Breast epithelium (tissue), 4 donors: ENCODE measurements around the gene SPN. TPM values are rescaled to one million over a fixed set of nuclear protein-coding genes. Genes with fewer than 3 reads are reported as not detected.
"Not testable (repeated sequence)": the region's sequence is repeated elsewhere in the genome, so short reads cannot be mapped to it uniquely, and the experiment has no call there.

Experiments
- DNase-seq, 2 donors: peaks; one replicate each; pipeline ENCODE4 v3.0.0-alpha.2; 2019; ENCODE audit warnings: low spot score in 2 of 2
- H3K27ac ChIP-seq, 2 donors: fragments of 200-600 bp; sonication (generic) in 1 of 2; one replicate each; pipeline ENCODE4 v1.5.1; 2016 to 2019; ENCODE audit warnings: mild to moderate bottlenecking in 1 of 2
- H3K27me3 ChIP-seq, 2 donors: fragments of 200-600 bp; sonication (generic) in 1 of 2; one replicate each; pipeline versions ENCODE4 v1.5.1 to v1.6.0; 2017 to 2019; ENCODE audit warnings: control low read depth in 1 of 2, mild to moderate bottlenecking in 1 of 2
- H3K36me3 ChIP-seq: fragments of 200-600 bp; one replicate; pipeline ENCODE4 v1.5.1; 2019
- H3K4me1 ChIP-seq, 2 donors: fragments of 200-600 bp; sonication (generic); one replicate each; pipeline ENCODE4 v1.5.1; 2016 to 2019; ENCODE audit warnings: control low read depth in 1 of 2
- H3K4me3 ChIP-seq, 3 donors: fragments of 200-600 bp; sonication (generic); 1 replicate in 2 of 3; 2 replicates in 1 of 3; pipeline ENCODE4 v1.5.1; 2016 to 2019; ENCODE audit warnings: mild to moderate bottlenecking in 3 of 3, moderate library complexity in 2 of 3
- H3K9me3 ChIP-seq, 2 donors: fragments of 200-600 bp; sonication (generic) in 1 of 2; one replicate each; pipeline ENCODE4 v1.5.1; 2016 to 2019; ENCODE audit warnings: control low read depth in 1 of 2
- POLR2A ChIP-seq: fragments of 450-650 bp; IDR thresholded peaks from one replicate; pipeline ENCODE4 v1.6.1; 2016; ENCODE audit warnings: antibody characterized with exemption, mild to moderate bottlenecking, moderate library complexity
- POLR2AphosphoS5 ChIP-seq, 3 donors: sonication (generic); formaldehyde crosslinking; IDR thresholded peaks; one replicate each; pipeline ENCODE4 v1.6.1; 2017; ENCODE audit warnings: antibody characterized with exemption in 3 of 3
- intact Hi-C: fragments of 100-400 bp; cut with DNase I; formaldehyde crosslinking; loops from one replicate; pipeline ENCODE4 v1.15.1; 2023; ENCODE audit warnings: low total_unique reads
- total RNA-seq, 3 donors: library from RNA; depleted of rRNA; stranded (reverse); fragments of >200 nt; gene quantifications; one replicate each; pipeline ENCODE4 v1.1.0, GENCODE V29; 2016
- TF ChIP-seq, protein P1 (sequence below), 3 donors: fragments of 450-650 bp; IDR thresholded peaks; one replicate each; pipeline ENCODE4 v1.5.1; 2016 to 2017; ENCODE audit warnings: antibody characterized with exemption in 3 of 3, mild to moderate bottlenecking in 3 of 3, moderate library complexity in 3 of 3

The SPN gene
- total RNA-seq, 3 donors from 2014 or later = 1.4 to 5.1 (median 2.3) TPM

- intact Hi-C loops, H3K36me3 ChIP-seq, H3K4me1 ChIP-seq, DNase-seq, H3K9me3 ChIP-seq, H3K4me3 ChIP-seq, H3K27me3 ChIP-seq, H3K27ac ChIP-seq: not testable (repeated sequence)
These were observed 33.7 kb upstream of the SPN start for GRCh38 chr16:29629318-29629717.

GRCh38 chr16:29631658-29632057, 31.4 kb upstream of the SPN start:
- H3K27me3 ChIP-seq, H3K27ac ChIP-seq, H3K36me3 ChIP-seq, H3K4me3 ChIP-seq, intact Hi-C loops, H3K9me3 ChIP-seq, H3K4me1 ChIP-seq, DNase-seq: not testable (repeated sequence)

DNA sequence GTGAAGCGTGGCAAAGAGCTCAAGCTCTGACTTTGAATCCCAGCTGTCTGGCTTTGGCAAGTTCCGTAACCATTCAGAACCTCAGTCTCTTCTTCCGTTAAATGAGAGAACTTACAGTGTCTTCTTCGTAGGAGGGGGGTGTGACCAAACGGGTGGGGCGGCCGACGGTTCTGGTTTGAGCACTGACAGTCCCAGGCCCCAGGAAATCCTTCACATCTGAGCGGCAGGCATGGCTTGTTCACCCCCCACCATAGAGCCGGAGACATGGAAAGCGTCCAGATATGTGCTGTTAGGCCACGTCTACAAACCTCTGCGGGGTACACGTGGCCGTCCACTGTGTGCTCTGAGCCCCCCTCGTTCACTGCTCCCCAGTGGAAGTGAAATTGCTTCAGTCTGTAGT, 27.1 kb upstream of the SPN start:
- H3K27me3 ChIP-seq, H3K4me3 ChIP-seq, DNase-seq, H3K4me1 ChIP-seq, intact Hi-C loops, H3K27ac ChIP-seq, H3K9me3 ChIP-seq, H3K36me3 ChIP-seq: not testable (repeated sequence)

DNA sequence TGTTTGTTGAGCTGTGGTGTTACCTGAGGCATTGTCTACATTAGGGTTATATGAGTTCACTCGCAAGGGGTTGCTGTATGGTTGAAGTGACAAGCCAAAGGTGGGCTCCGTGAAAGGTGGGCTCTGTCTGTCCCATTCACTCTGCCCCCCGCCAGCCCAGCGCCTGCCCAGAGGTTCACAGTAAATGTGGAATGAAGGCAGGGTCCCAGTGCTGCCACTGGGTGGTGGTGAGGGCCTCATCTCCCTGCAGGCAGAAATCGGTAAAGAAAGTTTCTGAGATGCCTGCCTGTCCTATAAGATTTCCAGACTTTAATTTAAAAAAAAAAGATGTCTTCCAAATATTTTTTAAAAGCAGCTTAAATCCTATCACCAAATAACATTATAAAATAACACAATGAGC, 26.7 kb upstream of the SPN start:
- DNase-seq, H3K27me3 ChIP-seq, H3K4me1 ChIP-seq, intact Hi-C loops, H3K9me3 ChIP-seq, H3K4me3 ChIP-seq, H3K27ac ChIP-seq, H3K36me3 ChIP-seq: not testable (repeated sequence)

GRCh38 chr16:29638751-29639150, 24.3 kb upstream of the SPN start:
- H3K27me3 ChIP-seq, H3K27ac ChIP-seq, intact Hi-C loops, H3K4me3 ChIP-seq, H3K4me1 ChIP-seq, H3K9me3 ChIP-seq, DNase-seq, H3K36me3 ChIP-seq: not testable (repeated sequence)

DNA sequence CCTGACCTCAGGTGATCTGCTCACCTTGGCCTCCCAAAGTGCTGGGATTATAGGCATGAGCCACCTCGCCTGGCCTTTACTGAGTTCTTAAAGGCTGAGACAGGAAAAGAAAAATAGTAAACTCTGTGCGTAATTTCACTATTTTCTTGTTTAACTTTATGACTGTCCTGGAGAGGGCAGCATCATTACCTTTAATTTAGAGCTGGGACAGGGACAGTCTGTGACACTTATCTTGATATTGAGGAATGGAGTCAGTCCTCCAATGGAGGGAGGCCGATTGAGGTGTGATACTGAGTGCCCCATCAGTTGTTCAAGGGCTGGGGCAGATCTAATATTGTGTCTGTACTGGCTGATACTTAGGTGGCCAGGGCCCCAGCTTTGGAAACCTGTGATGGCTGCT, 21.5 kb upstream of the SPN start:
- H3K4me1 ChIP-seq = no peaks in the 10 kb centered on the region
- H3K9me3 ChIP-seq = no peaks in the 10 kb centered on the region
- no peaks in the 10 kb centered on the region for H3K36me3 ChIP-seq
- TF ChIP-seq, protein P1, sequence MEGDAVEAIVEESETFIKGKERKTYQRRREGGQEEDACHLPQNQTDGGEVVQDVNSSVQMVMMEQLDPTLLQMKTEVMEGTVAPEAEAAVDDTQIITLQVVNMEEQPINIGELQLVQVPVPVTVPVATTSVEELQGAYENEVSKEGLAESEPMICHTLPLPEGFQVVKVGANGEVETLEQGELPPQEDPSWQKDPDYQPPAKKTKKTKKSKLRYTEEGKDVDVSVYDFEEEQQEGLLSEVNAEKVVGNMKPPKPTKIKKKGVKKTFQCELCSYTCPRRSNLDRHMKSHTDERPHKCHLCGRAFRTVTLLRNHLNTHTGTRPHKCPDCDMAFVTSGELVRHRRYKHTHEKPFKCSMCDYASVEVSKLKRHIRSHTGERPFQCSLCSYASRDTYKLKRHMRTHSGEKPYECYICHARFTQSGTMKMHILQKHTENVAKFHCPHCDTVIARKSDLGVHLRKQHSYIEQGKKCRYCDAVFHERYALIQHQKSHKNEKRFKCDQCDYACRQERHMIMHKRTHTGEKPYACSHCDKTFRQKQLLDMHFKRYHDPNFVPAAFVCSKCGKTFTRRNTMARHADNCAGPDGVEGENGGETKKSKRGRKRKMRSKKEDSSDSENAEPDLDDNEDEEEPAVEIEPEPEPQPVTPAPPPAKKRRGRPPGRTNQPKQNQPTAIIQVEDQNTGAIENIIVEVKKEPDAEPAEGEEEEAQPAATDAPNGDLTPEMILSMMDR (IDR thresholded peaks at IDR 0.05) = no peak
- H3K27me3 ChIP-seq = no peaks in the 10 kb centered on the region
- intact Hi-C loops = no loop called here
- H3K27ac ChIP-seq = no peak overlapping the region
- H3K4me3 ChIP-seq = no peak overlapping the region
- no peak for DNase-seq

- H3K27ac ChIP-seq = no peak overlapping the region
- no peaks in the 10 kb centered on the region for H3K36me3 ChIP-seq
- intact Hi-C loops = no loop called here
- H3K27me3 ChIP-seq = no peaks in the 10 kb centered on the region
- no peaks in the 10 kb centered on the region for H3K4me1 ChIP-seq
- H3K4me3 ChIP-seq = no peak overlapping the region
- no peak for TF ChIP-seq POLR2AphosphoS5 (IDR thresholded peaks at IDR 0.05)
- TF ChIP-seq, protein P1 (IDR thresholded peaks at IDR 0.05) = no peak
- TF ChIP-seq POLR2A = no peak
- H3K9me3 ChIP-seq = no peaks in the 10 kb centered on the region
- DNase-seq = no peak
These were observed 19.5 kb upstream of the SPN start for GRCh38 chr16:29643596-29643995.

GRCh38 chr16:29644338-29644857, 18.6 kb upstream of the SPN start:
- no peaks in the 10 kb centered on the region for H3K27me3 ChIP-seq
- H3K4me3 ChIP-seq = no peak overlapping the region
- H3K36me3 ChIP-seq = no peaks in the 10 kb centered on the region
- no peak for DNase-seq
- TF ChIP-seq POLR2AphosphoS5 (IDR thresholded peaks at IDR 0.05) (no peak), POLR2A (no peak)
- TF ChIP-seq, protein P1 (IDR thresholded peaks at IDR 0.05) = no peak
- H3K27ac ChIP-seq = no peak overlapping the region
- intact Hi-C loops = no loop called here
- H3K4me1 ChIP-seq = no peaks in the 10 kb centered on the region
- H3K9me3 ChIP-seq = no peaks in the 10 kb centered on the region
